Progenitor cell of endocrine pancreas (in vitro differentiated cells): ENCODE measurements around the gene APOBEC3F. TPM values are rescaled to one million over a fixed set of nuclear protein-coding genes. Genes with fewer than 3 reads are reported as not detected.
"Not testable (repeated sequence)": the region's sequence is repeated elsewhere in the genome, so short reads cannot be mapped to it uniquely, and the experiment has no call there.

ENCODE experiments used
- DNase-seq: peaks from one replicate; pipeline ENCODE4 v3.0.0; 2021; ENCODE audit warnings: low spot score; ENCODE audit not compliant: unreplicated experiment
- H3K27ac Mint-ChIP-seq: 2 replicates; pipeline ENCODE4 v1.8.0; 2021; ENCODE audit warnings: mild to moderate bottlenecking, moderate library complexity, mixed read lengths
- H3K27me3 Mint-ChIP-seq: 2 replicates; pipeline ENCODE4 v1.8.0; 2021; ENCODE audit warnings: mixed read lengths
- H3K36me3 Mint-ChIP-seq: 2 replicates; pipeline ENCODE4 v1.8.0; 2022; ENCODE audit warnings: mixed read lengths; ENCODE audit not compliant: insufficient read depth
- H3K4me1 Mint-ChIP-seq: 2 replicates; pipeline ENCODE4 v1.8.0; 2021; ENCODE audit warnings: low read depth, mixed read lengths
- H3K4me3 Mint-ChIP-seq: 2 replicates; pipeline ENCODE4 v1.8.0; 2021; ENCODE audit warnings: low read depth, mild to moderate bottlenecking, moderate library complexity, mixed read lengths
- H3K9me3 Mint-ChIP-seq: 2 replicates; pipeline ENCODE4 v1.8.0; 2021; ENCODE audit warnings: low read depth, mixed read lengths
- total RNA-seq: library from RNA; stranded (reverse); gene quantifications from 2 replicates; pipeline ENCODE4 v1.2.1, GENCODE V29; 2021
- TF ChIP-seq, protein P1 (sequence below): fragments of 200-600 bp; sonication (generic); IDR thresholded peaks from one replicate; pipeline ENCODE4 v1.5.0; 2021; ENCODE audit warnings: antibody characterized with exemption, mild to moderate bottlenecking; ENCODE audit not compliant: unreplicated experiment

APOBEC3F gene
- total RNA-seq, 1 donor from 2014 or later: 23.6 TPM

DNA sequence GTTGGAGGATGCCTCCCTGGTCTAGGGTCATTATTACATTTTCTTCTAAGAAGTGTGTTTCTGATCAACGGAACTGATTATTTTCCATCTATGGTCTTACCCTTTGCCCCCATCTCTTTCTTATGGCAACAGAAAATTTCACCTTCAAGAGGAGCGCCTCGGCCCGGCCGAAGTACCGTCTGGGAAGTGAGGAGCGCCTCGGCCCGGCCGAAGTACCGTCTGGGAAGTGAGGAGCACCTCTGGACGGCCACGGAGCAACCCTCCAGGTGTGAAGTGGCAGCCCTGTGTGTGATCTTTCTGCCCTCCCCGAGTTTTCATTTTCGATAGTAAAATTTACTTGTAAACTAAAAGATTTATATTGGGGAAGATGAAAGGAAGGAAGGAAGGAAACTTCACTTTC, 29.7 kb upstream of the APOBEC3F start:
- peaks cover 3% of the 10 kb centered on the region for H3K27me3 Mint-ChIP-seq
- TF ChIP-seq, protein P1, sequence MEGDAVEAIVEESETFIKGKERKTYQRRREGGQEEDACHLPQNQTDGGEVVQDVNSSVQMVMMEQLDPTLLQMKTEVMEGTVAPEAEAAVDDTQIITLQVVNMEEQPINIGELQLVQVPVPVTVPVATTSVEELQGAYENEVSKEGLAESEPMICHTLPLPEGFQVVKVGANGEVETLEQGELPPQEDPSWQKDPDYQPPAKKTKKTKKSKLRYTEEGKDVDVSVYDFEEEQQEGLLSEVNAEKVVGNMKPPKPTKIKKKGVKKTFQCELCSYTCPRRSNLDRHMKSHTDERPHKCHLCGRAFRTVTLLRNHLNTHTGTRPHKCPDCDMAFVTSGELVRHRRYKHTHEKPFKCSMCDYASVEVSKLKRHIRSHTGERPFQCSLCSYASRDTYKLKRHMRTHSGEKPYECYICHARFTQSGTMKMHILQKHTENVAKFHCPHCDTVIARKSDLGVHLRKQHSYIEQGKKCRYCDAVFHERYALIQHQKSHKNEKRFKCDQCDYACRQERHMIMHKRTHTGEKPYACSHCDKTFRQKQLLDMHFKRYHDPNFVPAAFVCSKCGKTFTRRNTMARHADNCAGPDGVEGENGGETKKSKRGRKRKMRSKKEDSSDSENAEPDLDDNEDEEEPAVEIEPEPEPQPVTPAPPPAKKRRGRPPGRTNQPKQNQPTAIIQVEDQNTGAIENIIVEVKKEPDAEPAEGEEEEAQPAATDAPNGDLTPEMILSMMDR: no peak
- H3K4me1 Mint-ChIP-seq: peaks cover 10% of the 10 kb centered on the region
- no peak overlapping the region for H3K4me3 Mint-ChIP-seq
- H3K27ac Mint-ChIP-seq: no peak overlapping the region
- no peaks in the 10 kb centered on the region for H3K9me3 Mint-ChIP-seq
- H3K36me3 Mint-ChIP-seq: no peaks in the 10 kb centered on the region
- no peak for DNase-seq

DNA sequence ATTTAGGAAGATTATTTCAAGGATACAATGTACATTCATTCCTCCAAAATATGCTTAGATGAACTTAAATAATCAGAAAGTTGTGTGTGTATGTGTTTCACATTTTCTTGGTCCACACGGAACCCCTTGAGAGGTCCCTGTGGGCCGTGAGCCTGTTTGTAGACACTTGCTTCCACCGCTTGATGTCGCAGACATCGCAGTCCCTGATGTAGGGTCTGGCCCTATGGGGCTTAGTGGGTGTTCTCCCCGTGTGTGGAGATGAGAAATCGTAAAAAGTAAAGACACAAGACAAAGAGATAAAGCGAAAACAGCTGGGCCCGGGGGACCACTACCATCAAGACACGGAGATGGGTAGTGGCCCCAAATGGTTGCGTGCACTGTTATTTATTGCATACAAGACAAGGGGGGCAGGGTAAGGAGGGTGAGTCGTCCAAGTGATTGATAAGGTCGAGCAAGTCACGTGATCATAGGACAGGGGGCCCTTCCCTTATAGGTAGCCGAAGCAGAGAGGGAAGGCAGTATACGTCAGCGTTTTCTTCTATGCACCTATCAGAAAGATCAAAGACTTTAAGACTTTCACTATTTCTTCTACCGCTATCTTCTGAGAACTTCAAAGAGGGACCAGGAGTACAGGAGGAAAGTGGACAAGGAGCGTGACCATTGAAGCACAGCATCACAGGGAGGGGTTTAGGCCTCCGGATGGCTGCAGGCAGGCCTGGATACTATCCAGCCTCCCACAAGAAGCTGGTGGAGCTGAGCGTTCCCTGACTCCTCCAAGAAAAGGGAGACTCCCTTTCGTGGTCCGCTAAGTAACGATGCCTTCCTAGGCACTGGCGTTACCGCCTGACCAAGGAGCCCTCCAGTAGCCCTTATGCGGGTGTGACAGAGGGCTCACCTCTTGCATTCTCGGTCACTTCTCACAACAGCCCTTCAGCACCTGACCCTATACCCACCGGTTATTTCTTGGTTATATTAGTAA, 27.8 kb upstream of the APOBEC3F start:
- Mint-ChIP-seq H3K4me3 (no peak overlapping the region), H3K27me3 (peaks cover 3% of the 10 kb centered on the region), H3K4me1 (peaks cover 12% of the 10 kb centered on the region), H3K27ac (no peak overlapping the region), H3K36me3 (no peaks in the 10 kb centered on the region), H3K9me3 (no peaks in the 10 kb centered on the region)
- TF ChIP-seq, protein P1: no peak
- DNase-seq: no peak

DNA sequence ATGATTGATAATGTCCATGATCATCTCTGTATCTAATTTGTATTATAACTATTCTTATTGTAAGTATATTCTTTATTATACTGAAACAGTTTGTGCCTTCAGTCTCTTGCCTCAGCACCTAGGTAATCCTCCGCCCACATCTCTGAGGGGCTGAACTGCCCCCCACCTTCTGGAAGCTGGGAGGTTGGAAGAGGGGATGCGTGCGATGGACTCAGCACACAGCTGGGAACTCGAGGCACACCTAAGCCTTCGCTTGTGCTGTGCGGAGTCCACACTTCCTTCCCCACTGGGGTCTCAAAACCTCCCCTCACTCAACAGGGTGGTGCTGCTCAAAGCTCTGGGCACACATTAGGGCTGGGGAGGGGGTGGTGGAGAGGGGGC, 27.1 kb upstream of the APOBEC3F start:
- not testable (repeated sequence) for H3K4me3 Mint-ChIP-seq, H3K36me3 Mint-ChIP-seq, H3K27ac Mint-ChIP-seq, H3K9me3 Mint-ChIP-seq, H3K27me3 Mint-ChIP-seq, DNase-seq
- H3K4me1 Mint-ChIP-seq: peaks cover 12% of the 10 kb centered on the region

DNA sequence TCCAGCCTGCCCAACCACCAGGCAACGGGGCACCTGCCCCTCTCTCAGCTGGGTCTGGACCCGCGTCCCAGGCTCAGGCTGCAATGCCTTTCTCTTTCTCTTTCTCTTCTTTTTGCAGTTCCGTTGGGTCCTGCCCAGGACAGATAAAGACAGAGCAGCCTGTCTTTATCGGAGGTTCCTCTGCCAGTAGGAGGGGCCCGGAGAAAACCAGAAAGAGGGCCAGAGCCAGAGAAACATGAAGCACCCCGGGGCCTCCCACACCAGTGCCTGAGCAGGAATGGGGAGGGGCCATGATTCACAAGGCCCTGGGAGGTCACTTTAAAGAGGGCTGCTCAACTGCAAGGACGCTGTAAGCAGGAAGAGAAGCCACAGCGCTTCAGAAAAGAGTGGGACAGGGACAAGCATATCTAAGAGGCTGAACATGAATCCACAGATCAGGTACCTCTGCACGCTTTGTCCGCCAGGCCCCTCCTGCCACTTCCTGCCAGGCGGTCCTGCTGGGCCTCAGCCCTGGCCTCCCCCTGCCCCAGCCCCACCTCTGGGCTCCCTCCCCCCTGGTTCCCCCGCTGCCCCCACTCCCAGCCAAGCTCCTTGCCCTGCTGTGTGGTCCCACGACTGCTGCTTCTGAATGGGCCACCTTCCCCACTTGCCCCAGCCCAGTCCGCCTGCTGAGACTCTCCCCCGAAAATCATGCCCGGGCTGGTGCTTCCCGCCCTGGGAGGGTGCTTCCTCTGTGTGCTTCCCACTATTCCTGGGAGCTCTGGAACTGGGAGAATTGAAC, 26.5 kb upstream of the APOBEC3F start, which contains the start of gene APOBEC3C:
APOBEC3C (plus strand) TSS at position 316 of the 781 bp plus-strand sequence; CDS start at position 422, 106 bp downstream.
- H3K4me1 Mint-ChIP-seq: peaks cover 12% of the 10 kb centered on the region
- TF ChIP-seq, protein P1: no peak
- DNase-seq: no peak
- H3K27ac Mint-ChIP-seq: peak within 1 kb of the TSS; percentile 90
- peak within 1 kb of the TSS; percentile 40 for H3K4me3 Mint-ChIP-seq
- H3K27me3 Mint-ChIP-seq: peaks cover 3% of the 10 kb centered on the region
- H3K9me3 Mint-ChIP-seq: no peaks in the 10 kb centered on the region
- no peaks in the 10 kb centered on the region for H3K36me3 Mint-ChIP-seq

DNA sequence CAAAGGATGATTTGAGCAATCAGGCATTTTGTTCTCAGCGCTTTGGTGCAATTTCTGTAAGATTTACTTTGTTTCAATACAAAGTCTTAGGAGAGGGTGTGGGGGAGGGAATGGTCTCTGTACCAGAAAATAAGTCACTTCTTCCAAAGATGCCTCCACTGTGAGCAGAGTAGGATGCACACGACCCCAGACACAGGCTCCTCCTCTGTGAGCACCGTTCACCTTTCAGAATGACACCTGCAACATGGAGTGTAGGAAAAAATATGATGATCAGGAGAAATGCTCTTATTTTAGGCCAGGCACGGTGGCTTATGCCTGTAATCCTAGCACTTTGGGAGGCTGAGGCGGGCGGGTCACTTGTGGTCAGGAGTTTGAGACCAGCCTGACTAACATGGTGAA, 25.9 kb upstream of the APOBEC3F start:
- Mint-ChIP-seq H3K27ac (peak overlapping the region; percentile 90), H3K4me1 (peaks cover 12% of the 10 kb centered on the region), H3K4me3 (peak overlapping the region; percentile 40)
- H3K36me3 Mint-ChIP-seq, H3K27me3 Mint-ChIP-seq, DNase-seq, H3K9me3 Mint-ChIP-seq: not testable (repeated sequence)

DNA sequence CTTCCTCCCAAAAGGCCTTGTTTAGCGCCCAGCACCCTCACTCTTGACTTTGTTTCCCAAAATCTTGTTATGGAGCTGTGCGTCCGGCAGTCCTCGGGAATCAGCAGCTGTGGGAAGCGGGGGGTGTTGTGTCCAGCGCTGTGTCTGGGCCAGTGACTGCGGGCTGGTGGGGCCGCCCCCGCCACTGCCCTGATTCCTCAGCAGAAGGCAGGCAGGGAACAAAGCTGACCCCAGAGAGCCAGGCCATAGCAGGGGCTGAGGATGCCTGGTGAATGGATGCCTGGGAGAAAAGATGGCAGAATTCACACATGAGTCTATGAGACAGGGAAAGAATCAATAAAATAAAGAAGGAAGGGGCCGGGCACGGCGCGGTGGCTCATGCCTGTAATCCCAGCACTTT, 24.1 kb upstream of the APOBEC3F start:
- DNase-seq: no peak
- peaks cover under 1% of the 10 kb centered on the region for H3K27me3 Mint-ChIP-seq
- H3K9me3 Mint-ChIP-seq: no peaks in the 10 kb centered on the region
- no peaks in the 10 kb centered on the region for H3K36me3 Mint-ChIP-seq
- H3K4me1 Mint-ChIP-seq: peaks cover 15% of the 10 kb centered on the region
- no peak overlapping the region for H3K27ac Mint-ChIP-seq
- H3K4me3 Mint-ChIP-seq: no peak overlapping the region
- TF ChIP-seq, protein P1: no peak
